ENCODE data around the gene ADAP1.
"Not testable (repeated sequence)": the region's sequence is repeated elsewhere in the genome, so short reads cannot be mapped to it uniquely, and the experiment has no call there.

The ADAP1 gene

GRCh38 chr7:958221-959200, 4.0 kb upstream of the ADAP1 start:
- DNase-seq = no peak

- DNase-seq = no peak
These were observed 3.1 kb upstream of the ADAP1 start for GRCh38 chr7:957418-958220.

- no peak for DNase-seq
These were observed 1.6 kb upstream of the ADAP1 start for GRCh38 chr7:956031-956430.

DNA sequence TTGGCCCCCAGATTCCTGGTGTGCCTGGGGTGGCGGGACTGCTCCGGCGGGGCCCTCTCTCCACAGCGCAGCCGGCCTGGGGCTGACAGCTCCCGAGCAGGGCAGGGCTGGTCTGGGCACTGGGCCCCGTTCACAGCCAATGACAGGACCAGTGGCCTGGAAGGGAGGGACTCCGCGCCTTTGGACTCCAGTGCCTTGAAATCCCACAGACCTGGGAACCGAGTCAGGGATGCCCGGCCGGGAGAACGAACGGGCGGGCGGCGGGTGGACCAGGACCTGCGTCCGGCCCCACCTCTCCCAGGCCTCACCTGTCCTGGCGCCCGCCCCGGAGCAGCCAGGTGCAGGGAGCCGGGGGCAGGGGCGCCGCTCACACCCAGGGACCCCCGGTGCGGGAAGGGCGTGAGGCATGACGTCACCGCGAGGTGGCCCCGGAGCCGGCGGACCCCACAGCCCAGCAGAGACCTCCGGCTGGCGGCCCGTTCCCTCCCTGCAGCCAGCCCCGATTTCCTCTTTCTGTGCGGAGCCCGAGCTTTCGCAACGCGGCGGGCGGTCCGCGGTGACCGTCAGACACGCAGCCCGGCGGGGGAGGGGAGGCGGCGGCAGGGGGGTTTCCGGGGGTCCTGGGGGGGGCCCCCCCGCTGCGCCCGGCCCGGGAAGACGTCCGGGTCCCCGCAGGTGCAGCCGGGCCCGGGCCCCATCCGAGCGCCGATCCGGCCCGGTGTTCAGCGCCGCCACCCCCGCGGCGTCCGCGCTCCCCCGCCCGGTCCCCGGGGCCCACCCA, 743 bp downstream of the ADAP1 start:
- DNase-seq = no peak

- DNase-seq = no peak
These were observed 1.7 kb downstream of the ADAP1 start for GRCh38 chr7:952548-953441.

DNA sequence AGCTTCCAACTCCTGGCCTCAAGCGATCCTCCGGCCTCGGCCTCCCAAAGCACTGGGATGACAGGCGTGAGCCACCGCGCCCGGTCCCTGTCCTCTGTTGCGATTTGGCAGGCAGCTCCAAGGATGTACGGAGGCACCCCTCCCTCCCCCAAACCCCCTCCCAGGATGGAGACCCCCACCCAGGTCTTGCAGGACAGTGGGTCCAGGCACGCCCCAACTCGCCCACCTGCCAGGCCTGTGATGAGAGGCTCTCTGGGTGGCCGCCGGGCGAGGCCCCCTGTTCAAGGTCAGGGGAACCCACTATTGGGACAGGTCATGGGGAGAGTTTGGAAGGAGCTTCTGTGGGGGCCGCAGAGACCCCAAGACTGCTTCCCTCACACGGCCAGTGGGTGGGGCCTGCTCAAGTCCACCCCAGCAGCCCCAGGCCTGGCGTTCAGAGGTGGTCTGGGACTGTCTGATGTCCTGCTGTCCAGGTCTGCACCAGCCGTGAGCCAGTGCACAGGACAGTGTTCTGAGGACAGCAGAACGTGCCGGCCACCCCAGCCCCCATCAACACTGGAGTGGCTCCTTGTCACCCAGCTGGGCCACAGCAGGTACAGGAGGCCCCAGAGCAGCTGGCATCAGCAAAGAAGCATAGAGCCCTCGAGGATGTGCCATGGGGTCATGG, 2.5 kb downstream of the ADAP1 start:
- DNase-seq = no peak

DNA sequence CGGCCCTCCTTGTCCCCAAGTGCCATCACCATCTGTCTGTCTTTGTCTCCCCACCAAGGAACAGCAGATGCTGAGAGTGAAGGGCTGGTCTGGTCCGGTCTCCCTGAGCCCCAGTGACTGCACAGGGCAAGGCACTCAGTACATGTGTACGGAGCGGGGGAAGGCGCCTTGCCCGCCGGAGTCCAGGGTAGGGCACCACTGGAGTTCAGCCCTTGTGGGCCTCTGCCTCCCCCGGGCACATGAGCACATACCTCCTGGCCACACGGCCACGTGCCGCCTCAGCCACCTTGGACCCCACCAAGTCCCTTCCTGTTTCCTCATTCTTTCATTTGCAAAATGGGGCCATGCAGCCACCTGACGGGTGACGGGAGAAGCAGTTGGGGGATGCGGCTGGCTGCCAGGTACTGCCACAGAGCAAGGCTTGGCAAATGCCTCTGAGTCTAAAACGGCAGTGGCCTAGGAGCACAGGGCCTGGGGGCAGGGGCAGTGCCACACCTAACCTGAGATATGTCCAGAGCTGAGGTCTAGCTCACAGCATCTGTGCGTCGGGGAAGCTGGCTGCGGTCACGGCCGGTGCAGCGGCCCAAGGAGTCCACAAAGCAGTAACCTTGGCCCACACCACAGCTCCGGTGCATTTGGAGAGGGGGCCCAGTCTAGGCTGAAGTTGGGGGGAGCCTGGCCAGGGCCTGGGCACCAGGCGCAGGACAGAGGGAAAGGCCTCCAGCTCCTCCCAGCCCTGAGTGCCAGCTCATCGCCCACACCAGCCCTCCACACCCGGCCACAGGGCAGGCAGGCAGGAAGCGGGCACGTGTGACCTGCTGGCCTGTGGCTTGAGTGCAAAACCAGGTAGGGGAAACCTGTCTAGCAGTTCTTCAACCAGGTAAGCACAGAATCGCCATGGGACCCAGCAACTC, 5.2 kb downstream of the ADAP1 start:
- no peak for DNase-seq

- no peak for DNase-seq
These were observed 6.9 kb downstream of the ADAP1 start for GRCh38 chr7:947391-948210.

- DNase-seq = no peak
These were observed 8.1 kb downstream of the ADAP1 start for GRCh38 chr7:946256-946996.

DNA sequence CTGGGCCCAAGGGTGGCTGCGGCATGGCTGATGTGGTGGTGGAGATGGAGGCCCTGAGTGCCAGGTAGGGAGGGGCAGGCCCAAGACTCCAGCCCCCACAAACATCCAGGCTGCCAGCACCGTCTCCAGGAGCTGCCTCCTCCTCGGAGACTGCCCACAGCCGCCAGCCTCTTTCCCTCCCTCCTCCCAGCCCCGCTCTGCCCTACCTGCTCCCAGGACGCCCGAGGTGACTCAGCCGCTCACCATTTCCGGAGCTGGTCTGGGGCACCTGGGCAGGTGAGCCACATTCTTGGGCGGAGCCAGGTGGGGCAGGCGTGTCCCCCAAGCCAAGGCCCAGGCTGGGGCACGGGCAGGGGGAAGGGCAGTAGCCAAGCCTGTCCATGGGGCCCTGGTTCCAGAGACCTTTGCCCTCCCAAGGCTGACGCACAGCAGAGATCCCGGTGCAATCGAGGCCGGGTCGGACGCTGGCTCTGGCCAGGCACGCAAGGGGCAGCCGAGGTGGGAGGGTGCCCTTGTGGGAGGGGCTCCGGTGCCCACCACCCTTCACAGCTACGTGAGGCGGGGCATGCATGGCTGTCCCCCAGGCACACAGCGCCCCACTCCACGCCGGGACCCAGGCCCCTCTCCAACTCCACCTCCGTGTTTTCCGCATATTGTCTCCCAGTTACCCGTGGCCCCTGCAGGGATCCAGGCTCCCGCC, 8.8 kb downstream of the ADAP1 start:
- no peak for DNase-seq

- DNase-seq = no peak
These were observed 9.3 kb downstream of the ADAP1 start for GRCh38 chr7:945147-945555.

- no peak for DNase-seq
These were observed 9.7 kb downstream of the ADAP1 start for GRCh38 chr7:944744-945143.

DNA sequence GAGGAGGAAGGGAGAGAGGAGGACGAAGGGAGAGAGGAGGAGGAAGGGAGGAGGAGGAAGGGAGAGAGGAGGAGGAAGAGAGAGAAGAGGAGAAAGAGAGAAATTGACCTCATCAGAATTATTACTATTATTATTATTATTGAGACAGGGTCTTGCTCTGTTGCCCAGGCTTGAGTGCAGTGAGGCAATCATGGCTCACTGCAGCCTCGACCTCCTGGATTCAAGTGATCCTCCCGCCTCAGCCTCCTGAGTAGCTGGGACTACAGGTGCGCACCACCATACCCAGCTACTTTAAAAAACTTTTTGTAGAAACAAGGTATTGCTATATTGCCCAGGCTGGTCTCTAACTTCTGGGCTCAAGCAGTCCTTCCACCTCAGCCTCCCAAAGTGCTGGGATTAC, 10.7 kb downstream of the ADAP1 start:
- not testable (repeated sequence) for DNase-seq

DNA sequence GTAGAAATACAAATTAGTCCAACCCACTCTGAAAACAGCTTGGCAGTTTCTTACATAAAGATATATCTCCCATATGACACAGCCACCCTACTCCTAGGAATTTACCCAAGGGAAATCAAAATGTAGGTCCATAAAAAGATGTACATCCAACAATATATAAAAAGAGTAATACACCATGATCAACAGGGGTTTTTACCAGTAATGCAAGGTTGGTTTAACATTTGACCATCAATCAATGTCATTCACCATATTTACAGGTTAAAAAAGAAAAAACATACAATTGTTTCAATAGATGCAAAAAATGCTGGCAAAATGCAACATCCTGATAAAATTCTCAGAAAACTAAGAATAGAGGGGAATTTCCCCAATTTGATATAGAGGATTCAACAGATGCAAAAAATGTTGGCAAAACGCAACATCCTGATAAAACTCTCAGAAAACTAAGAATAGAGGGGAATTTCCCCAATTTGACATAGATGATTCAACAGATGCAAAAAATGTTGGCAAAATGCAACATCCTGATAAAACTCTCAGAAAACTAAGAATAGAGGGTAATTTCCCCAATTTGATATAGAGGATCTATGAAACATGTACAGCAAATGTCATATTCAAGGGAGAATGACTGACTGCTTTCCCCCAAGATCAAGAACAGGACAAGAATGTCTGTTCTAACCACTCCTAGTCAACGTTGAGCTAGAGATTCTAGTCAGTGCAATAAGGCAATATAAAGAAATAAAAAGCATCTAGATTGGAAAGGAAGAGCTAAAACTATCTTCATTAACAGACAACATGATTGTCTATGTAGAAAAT, 13.7 kb downstream of the ADAP1 start:
- no peak for DNase-seq

DNA sequence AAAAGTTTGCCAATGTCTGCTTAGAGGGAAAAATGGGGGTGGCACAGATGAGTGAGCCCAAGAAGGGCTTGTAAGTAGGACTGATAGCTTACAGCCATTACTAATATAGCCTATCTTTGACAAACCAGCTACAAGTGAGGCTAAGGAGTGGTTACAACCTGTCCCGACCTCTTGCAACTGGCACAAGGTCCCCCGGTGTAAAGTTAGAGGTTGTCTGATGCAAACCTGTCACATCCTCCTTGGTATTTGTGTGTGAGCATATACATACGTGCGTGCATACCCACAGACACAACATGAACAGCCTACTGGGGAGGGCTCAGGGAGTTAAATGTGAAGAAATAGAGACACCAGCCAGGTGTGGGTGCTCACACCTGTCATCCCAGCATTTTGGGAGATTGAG, 14.6 kb downstream of the ADAP1 start:
- DNase-seq = no peak

DNA sequence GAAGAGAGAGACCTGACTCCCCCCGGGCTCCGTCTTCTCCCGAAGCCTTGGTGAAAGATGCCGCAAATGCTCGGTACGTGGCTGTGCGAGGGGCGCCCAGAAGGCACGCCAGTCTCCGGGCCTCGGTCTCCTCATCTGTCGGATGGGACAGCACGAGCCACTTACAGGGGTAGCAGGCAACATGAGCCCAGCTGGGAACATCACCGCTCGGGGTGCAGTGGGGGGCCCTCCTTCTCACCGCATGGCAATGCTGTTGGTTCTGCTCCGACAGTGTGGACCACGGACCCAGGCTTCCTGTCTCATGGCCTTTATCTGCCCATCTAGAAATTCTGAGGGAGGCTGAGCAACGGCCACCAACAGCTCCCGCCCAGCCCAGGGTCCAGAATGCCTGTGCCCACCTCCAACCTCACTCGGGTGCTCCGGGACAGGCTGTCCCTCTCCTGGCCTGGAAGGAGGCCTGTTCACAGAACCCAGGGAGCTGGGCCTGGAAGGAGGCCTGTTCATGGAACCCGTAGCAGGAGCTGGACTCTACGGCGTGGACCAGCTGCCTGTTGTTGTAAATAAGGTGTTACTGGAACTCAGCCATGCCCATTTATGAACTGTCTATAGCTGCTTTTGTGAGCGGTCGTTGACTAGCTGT, 15.8 kb downstream of the ADAP1 start:
- DNase-seq = no peak

Measured in effector CD8-positive, alpha-beta T cell (primary cell).